ENCODE results near the gene LSAMP.
"Not testable (repeated sequence)": the region's sequence is repeated elsewhere in the genome, so short reads cannot be mapped to it uniquely, and the experiment has no call there.

Gene LSAMP

GRCh38 chr3:115752978-115753377 is 692.3 kb downstream of the LSAMP start:
- DNase-seq (ENCODE audit: low read depth, low spot score): not testable (repeated sequence)

More at GRCh38 chr3:115752978-115753377, 692.3 kb downstream of the LSAMP start:
- not testable (repeated sequence) for H3K27ac ChIP-seq
